ENCODE data around the gene FBLN7.

Gene FBLN7

DNA sequence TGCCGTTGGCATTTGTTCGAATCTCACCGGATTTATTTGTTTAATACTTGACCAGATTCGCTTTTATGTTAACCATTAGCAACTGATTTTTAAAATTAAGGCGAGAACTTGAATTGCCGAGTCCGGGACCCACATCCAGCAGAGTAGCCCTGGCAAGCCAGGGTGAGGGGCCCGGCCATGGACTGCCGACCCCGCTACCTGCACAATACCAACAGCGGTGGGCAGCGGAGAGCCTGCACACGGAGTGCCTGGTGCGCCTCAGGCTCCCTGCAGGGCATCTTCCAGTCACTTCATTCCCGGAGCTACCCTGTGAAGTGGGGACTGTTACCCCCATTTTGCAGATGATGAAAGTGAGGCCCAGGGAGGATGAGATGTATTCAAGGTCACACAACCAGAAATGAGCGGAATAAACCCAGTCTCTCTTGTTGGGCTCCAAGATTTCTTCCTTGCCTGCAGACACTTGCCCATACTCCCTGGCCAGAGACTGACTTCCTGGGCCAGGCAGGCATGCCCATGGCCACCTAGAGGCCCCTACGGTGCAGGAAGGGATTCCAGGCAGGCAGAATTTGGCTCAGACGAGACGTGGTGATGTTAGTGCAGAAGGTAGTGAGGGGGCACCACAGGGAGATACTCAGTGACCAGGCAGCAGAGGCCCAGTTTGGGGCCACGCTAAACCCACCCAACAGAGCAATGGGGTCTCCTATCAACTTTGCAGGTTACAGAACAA is 2.9 kb downstream of the FBLN7 start:
- no peak for DNase-seq (ENCODE audit: low read depth)

DNA sequence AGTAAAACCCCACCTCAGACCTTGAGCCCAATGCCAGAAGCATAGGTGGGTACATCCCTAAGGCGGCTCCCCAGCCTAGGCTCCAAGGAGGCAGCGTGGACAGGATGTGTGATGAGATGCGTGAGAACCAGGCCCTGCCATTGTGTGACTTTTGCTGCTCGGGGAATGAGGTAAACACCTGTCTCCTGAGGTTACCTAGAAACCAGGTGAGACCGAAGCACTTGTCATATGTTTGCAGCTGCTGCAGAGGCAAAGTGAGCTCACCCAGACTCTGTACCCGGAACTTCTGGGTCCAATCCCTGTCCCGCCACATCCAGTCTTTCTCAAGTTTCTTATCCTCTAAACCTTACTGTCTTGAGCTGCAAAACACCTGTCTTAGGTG is 3.4 kb downstream of the FBLN7 start:
- no peak for DNase-seq (ENCODE audit: low read depth)

DNA sequence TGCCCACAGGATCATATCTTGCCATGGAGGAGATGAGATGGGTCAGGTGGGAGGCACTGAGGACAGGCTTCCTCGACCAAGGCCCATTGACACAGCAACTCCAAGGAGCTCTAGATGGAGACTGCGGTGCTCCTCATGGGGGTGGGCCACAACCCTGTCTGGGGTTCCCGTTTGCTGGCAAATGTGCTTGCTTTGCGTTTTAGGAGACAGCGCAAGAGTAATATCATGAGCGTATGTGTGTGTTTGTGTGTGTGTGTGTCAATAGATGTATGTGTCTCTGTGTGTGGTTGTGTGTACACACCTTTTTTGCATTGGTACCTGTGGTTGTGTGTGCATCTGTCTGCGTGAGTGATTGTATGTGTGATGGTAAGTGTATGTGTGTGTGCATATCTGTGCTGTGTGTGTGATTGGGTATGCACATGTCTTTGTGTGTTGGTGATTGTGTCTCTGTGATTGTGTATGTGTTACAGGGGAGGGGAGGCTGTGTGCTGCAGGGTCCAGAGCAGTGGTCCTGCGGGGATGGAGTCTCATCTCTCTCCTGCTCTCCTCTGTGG is 4.4 kb downstream of the FBLN7 start:
- no peak for DNase-seq (ENCODE audit: low read depth)

DNA sequence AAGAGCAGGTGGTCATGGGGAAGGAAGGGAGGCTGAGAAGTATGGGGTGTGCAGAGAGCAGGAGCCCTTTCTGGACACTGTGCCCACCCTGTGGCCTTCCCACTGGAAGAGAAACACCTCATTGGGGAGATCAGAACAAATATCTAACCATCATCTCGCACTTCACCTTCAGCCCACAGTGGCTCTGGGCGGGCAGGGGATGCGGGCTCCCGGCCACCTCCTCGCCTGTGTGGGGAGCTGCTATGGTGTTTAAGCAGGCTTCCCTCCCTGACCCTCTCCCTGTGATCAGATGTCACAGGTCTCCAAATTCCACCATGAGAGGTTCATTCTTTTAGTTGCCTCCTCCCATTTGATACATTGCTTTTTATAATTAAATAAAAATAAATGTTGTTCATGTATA is 5.0 kb downstream of the FBLN7 start:
- no peak for DNase-seq (ENCODE audit: low read depth)

DNA sequence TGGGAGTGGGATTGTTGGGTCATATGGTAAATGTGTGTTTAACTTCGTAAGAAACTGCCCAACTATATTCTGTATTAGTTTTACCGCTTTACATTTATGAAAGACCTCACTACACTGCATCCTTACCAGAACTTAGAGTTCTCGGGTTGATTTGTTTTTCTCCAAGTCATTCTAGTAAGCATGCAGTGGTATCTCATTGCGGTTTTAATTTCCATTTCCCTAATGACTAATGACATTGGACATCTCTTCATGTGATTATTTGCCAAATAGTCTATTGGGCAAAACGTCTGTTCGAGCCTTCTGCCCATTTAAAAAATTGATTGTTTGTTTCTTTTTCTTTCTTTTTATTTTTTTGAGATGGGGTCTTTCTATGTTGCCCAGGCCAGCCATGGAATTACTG is 6.8 kb downstream of the FBLN7 start:
- no peak for DNase-seq (ENCODE audit: low read depth)

DNA sequence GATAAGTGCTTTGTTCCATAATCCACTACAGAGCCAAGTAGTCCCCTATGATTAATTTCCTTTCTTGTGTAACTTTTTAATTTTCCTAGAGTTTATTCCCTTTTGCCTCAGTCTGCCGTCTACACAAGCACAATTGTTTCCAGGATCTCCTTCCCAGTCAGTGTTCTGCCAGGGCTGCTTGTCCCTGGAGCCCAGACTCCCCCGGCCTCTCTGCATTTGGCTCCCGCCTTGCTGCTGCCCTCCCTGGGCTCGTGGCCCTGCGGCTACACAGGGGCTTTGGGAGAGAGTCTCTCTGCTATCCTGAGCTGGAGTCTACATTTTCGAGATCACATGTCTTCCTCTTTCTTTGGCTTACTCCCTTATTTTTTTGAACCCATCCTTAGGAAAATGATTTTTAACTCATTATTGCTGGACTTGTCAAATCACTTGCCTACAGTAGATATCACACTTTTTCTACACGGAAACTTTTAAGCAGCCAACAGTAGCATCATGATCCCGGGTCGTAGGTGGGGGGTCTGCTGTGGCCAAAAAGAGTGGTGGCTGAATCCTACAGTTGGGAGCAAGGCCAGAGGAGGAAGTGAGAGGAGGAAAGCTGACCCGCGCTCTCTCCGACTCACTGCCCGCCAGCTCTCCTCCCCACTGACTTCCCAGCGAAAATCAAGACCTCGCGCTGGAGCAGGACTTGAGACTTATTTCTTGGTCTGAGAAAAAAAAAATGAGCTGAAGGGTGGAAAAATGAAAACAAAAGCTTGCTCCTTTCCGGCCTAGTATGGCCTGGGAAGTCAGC is 9.4 kb downstream of the FBLN7 start:
- no peak for DNase-seq (ENCODE audit: low read depth)

DNA sequence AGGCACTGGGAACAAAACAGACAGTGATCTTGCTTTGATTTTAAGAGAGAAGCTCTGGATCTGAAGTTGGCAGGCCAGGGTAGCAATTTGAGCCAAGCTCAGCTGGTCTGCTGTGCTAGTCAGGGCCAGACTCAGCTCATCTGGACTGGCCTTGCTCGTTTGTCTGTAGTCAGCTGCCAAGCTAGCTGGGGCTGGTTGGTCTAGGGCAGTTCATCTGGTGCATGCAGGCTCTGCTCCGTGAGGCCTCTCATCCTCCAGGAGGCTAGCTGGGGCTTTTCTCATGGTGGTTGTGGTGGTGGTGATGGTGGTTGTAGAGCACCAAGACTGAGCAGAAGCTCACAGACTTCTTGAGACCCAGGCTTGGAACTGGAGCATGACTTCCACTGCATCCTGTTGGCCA is 10.3 kb downstream of the FBLN7 start:
- DNase-seq (ENCODE audit: low read depth) = no peak

DNA sequence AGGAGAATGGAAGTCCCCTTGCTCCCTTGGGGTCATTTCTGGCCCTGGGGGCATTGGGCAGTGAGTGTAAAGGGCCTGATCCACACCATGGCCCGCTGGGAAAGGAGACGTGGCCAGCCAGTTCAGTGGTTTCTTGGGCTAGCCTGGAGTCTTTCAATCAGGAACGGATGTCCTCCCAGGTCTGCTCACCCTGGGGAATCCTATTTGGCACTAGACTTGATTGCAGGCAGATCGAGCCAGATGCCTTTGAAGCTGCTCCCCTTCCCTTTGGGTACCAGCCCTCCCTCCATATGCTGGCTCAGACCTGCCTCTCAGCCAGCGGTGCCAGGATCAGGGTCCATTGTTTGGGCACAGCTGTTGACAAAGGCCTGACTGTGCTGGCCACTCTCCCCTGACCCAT is 11.0 kb downstream of the FBLN7 start:
- no peak for DNase-seq (ENCODE audit: low read depth)

DNA sequence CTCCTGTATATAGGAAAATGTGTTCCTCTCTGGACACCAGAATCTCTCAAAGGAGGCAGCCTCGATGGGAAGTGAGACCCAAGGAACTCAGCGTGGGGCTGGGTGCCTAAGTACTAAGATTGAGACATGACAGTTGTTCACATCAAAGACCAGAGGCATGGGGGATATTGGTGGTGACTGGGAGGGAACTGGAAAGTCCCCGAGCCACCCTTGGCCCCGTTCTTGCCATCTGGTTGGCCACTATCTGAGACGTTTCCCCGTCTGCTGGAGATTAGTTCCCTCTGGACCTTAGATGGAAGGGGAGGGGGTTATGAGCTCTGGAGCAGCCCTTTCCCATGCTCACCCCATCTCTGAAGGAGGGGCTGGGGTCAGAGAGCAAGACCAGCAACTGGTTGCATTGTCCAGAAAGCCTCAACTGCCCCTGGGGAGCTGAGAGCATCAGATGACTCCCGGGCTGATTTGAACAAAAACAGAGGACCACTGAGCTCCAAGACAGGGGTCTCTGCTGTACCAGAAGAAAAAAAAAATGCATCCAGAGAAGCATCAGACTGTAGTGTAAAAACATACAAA is 11.8 kb downstream of the FBLN7 start:
- no peak for DNase-seq (ENCODE audit: low read depth)

DNA sequence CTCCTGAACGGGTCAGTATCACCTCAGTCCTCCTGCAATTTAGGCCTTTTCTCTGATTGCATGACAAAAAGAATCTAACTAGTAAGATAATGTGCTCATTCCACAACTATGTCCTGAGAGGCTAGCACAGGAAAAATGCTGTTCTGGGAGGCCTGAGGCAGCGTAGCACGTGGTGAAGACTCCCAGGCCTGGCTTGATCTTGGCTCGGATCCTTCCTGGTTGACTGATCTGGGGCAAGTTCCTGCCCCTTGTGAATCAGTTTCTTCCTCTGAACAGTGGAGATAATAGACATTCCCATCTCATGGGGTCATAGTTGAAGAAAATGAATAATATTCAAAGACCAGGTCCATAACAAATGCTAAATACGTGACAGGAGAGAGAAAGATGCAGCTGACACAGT is 12.3 kb downstream of the FBLN7 start:
- no peak for DNase-seq (ENCODE audit: low read depth)

DNA sequence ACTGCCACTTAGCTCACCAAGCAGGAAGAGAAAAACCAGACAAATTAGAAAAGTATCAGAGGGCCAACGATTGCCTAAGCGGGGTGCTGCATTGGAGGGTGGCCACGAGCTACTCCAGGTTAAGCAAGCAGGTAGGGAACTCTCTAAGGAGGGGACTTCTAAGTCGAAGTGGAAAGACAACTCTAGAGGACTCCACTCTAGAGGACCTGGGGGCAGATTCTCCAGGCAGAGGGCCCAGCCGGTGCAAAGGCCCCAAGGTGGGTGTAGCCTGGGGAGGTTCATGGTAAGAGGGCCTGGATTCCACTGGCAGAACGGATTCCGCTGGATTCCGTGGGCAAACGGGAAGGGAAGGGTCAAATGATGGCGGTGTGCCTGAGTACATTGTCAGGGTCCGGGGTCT is 12.7 kb downstream of the FBLN7 start:
- no peak for DNase-seq (ENCODE audit: low read depth)

DNA sequence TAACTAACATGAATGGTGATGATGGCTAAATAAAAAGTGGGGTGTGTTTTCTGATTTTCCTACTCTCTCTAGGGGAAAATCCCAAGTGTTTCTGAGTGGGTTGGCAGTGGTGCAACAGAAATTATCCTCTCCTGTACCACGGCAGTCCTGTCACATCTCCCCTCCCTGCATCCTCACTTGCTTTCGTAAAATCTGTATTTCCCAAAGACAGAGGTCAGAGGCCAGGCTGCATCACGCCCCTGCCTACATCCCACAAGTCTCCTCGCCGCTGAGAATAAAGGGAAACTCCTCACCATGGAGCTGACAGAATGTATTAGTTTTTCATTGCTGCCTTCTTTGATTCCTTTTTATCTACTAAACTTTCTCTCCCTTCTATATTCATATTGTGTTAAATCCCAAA is 13.1 kb downstream of the FBLN7 start:
- no peak for DNase-seq (ENCODE audit: low read depth)

DNA sequence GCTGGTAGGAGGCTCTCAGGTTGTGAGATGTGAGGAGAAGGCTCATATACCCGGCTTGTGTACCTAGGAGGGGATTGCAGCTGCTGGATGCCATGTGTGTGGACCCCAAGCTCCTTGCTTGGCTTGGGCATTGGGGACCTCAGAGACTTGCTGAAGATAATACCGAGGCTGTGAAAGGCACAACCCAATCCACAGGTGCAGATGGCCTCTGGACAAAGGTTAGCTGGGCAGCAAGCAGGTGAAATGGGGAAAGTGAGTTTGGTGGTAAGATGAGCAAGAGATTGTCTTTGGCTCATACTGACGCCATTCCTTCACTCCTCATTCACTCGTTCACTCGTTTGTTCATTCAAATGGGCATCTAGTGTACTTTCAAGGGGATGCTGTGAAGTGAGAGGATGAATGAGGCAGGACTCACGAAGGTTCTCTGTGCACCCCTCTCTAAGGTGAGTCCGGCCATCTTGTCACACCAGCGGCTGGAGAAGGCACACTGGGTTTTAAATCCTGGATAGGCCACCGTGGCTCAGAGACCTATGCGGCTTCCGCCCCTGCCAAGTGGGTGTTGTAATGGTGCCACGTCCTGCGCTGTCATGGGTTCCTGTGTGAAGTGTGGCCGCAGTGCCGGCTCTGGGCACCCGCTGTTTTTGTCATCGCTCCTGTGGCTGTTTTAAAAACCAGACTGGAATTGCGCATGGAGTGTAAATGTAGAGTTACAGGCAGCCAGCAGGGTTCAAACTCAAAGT is 13.7 kb downstream of the FBLN7 start:
- DNase-seq (ENCODE audit: low read depth) = no peak

DNA sequence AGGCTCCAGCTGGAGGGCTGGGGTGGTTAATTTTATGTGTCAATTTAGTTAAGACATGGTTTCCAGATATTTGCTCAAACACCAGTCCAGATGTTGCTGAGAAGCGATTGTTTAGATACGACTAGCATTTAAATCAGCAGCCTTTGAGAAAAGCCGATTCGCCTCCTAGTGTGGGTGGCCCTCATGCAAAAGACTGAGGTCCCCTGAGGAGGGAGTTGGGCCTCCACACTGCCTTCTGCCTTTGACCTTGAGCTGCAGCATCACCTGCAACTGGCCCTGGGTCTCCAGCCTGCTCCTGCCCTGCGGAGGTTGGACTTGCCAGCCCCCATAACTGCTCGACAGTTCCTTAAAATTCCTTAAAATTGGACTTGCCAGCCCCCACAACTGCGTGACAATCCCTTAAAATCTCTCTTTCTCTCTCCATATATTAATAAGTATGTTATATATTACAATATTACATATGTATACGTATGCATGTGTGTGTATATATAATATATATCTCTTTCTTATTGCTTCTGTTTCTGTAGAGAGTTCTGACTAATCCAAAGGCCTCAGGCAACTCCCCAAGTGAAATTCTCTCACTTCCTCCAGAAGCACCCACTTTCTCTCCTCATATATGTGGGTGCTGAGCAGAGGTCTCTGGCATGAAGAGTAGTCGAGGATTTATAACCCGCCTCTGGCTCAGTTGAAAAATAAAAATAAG is 14.4 kb downstream of the FBLN7 start:
- no peak for DNase-seq (ENCODE audit: low read depth)

DNA sequence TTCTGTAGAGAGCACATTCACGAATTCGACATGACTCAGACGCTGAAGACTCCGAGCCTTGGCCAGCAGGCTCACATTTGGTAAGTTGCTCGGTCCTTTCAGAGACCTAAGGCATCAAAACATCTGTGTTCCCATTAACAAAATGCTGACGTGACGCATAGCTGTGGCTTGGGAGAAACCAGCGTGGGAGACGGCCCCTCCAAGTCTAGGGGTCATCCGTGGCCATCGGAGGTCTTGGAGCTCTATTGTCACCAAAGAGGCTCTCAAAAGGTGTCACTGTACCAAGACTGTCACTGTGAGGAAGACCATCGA is 14.9 kb downstream of the FBLN7 start:
- no peak for DNase-seq (ENCODE audit: low read depth)

DNA sequence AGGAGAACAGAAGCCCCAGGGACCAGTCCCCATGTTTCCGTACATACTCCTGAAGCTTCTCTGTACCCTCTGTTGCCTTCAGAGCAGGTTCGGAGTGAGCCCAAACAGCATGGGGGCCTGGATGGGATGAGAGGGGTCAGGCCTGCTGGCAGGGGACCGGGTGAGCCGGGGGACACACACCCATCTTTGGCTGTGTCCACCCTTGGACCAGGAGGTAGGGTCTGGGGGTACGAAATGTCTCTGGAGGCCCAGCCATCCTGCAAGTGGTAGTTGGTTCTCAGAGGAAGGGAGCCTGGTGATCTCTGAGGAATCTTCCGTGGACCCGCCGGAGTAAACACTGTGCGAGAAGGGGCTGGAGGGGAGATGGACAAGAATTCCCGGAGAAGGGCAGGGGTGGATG is 15.3 kb downstream of the FBLN7 start:
- no peak for DNase-seq (ENCODE audit: low read depth)

DNA sequence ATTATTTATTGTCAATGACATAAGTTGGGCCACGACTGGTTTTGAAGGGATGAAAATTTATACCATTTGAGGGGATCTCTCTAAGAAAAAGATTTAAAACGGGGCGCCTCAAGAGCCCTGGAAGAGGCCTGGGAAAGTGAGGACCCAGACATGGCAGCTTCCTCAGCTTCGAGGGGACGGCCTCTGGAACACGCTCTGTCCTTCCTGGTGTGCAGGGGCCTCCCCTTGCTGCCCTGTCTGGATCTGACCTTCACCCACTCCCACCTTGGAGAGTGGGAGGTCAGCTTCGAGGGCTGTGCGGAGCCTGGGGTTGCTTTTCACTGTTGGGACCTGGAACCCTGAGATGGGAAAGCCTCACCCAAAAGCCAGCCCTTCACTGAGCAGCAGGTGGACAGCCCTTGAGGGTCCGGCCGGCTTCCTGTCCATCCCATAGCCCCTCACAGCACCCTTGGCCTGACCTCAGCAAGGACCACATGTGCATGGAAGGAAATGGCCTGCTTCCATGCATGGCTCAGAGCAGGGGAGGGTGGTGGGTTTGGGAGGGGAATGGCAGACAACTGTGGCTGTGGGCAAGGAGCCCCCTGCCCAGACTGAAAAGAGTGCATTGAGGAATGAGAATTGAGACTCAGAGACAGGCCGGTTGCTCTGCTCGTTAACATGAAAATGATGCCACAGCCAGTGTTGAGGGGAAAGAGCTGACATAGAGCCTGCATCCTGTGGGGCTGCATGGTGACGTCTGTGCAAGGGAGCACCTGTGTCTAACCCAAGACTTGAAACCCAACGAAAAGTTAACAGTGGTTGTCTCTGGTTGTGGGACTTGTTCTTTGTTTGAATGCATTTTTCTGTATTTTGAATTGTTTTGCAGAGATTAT is 16.3 kb downstream of the FBLN7 start:
- DNase-seq (ENCODE audit: low read depth) = peak; percentile 12

DNA sequence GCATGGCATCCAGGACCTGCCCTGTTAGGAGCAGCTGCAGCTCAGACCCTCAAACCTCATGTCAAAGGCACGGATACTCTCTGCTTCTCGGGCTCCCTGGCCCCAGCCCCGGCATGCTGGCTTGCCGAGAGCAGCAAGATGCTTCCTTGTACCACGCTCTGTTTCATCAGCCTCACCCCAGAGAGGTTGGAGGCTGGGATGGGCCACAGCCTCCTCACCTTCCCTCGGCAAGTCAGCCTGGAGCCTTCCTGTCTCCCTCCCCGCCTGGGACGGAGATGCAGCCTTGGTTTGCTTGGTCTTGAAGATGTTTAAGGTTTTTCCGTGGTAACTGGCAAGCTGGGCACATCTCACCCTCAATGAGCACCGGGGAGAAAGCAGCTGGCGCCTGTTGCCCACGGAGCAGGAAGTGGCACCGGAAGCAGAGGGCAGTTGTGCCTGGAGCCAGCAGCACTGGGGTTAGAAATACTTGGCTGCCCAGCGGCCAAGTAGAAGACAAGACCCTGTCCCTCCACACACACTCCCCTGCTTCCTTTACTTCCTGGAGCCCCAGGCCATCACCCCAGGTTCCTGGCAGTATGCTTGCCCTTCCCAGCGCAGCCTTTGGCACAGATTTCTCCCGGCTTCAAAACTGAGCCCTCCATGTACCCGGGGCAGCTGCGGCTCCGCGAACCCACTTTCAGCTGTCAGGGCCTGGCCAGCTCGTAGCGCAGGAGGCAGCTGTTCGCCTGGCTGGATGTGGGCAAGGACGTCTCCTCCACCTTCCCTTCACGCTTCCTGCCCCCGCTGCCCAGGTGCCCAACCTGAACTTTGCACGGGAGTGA is 17.4 kb downstream of the FBLN7 start:
- DNase-seq (ENCODE audit: low read depth) = peak; percentile 18

DNA sequence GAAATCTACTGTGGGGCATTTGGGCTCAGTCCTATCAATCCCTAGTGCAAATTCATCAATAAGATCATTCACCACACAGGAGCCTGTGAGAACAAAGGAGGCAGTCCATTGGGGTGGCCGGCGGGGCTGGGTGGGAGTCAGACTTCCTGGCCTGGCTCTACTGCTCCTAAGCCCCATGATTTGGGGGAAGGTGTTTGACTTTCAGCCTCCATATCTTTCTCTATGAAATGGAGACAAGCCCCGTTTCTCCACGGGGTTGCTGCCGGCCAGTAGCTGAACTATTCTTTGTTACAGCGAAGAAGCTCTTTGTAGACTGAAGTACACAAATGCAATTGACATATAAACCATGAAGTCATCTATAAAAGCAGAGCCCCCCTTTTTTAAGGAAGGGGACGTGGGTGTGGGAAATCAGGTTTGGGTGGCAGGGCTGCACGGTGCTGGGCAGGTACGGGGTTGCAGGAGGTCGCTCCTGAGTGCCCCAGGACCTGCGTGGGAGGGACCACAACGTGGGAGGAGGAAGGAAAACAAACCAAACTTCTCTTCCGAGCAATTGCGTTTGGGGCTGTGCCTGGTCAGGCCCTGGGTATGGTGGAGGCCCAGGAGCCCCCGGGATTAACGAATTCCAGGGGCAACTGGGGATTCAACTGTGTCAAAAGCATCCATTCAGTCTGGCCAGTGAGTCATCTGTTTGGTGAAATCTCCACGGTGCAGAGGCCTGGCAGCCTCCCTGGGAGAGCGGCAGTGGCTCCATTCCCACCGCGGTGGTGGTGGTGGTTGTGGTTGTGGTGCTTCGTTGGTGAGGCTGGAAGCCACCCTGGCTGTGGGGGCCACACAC is 18.2 kb downstream of the FBLN7 start:
- DNase-seq (ENCODE audit: low read depth) = peak; percentile 31
